Eye (tissue), 1 donor: ENCODE results near the gene SNX30.

Experiments
- DNase-seq: peaks from one replicate; pipeline ENCODE4 v3.0.0-alpha.2; 2015

Gene SNX30

DNA sequence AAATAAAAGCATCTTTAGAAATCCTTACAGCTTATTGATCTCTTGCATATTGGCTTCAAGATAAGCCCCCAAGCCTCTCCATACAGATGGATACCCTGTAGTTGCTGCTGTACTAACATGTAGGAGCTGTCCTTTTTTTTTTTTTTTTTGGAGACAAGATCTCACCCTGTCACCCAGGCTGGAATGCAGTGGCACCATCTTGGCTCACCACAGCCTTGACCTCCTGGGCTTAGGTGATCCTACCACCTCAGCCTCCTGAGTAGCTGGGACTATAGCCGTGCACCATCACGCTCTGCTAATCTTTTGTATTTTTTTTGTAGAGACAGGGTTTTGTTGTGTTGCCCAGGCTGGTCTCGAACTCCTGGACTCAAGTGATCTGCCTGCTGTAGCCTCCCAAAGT is 35.4 kb downstream of the SNX30 start:
- no peak for DNase-seq

DNA sequence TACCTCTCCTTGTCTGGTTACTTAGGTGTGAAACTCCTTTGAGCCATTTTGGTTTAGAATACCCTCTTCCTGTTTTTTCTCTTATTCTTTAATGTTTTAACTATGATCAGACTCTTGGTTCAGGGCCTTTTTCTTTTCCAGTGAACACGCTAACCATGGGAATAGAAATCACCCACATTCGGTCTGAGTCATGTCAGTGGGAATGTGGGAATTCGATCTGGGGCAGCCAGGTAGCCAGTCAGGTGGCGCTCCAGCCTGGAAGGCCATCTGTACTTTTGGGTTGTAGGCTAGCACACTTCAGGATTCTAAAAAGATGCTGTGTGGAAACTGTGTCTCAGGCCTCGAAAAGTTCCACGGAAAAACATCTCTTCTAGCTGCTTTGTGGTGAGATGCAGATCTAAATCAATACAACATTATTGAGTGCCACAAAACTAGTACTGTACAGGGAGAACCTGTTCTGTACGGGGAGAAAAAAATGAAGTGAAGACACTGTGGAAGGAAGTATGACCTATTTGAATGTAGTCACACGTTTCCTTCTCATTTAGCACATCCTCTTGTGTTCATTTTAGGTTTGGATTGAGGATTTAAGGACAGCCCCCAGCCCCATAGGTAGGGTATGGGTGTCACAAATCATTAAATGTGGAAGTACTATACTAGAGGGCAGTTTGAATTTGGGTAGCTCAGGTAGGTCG is 36.4 kb downstream of the SNX30 start:
- DNase-seq = no peak

DNA sequence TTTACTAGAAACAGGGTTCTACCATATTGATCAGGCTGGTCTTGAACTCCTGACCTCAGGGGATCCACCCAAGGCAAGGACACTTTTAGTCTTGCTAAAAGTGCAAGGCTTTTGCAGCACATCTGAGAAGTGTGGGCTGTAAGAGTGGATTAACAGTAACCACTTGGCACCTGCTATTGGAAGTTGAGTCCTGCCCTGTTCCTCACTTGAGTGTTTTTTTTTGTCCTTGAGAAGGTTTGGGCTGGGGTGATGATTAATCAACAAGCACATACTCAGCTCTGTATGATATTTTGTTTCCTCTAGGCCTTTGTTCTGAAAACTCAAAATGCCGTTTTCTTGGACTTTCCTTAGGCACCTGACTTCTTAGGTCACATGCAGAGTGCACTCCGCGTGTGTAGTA is 37.4 kb downstream of the SNX30 start:
- DNase-seq = no peak

DNA sequence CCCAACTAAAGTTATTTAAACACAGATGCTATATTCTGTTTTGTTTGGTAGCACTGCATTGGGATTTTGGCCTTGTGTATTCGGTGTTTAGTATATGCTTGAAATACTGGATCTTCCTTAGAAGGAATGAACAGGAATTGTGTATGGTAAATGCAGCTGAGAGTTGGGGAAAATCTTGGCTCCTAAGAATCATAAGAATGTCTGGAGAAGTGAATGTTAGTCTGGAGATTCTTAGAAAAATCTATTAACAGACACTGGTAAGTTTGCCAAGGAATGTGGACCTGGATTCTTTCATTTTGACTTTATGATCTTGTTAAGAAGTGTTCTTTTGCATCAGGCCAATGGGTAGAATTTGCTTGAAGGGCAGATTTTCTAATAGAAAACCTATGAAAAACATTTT is 38.9 kb downstream of the SNX30 start:
- no peak for DNase-seq

DNA sequence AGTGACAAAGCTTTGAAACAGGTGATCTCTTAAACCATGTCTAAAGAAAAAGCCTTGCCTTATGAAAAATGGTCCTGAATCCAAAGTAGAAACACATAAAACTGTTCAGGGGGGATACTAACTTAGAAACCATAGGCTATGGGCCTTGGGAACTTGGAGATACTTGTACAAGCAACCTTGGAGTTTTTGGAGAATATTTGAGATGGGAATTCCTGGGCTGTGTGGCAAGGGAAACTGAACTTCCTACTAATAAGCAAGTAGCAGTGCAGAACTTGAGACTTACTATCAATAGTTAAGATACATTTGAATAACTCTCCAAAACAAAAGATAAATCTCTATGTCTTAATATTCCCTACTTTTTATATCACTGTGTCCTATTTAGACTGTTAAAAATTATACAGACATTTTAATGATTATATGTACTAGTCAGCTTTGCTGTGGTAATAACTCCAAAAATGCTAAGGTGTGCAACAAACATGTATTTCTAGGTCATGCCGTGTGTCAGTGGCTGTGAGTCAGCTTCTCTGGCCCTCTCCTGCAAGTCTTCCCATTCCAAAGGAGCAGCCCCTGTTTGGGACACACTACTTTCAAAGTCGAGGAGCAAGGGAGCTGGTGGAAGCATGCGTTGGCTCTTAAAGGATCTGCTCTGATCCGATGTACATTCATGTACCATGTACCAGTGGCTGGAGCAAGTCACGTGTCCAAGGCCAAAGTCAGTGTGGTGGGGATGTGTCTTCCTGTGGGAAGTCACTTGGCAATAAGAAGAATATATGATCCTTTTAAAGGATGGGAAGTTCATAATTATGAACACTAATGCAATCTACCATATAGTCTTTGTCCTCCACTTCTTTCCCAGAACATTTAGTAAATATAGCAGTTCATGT is 39.6 kb downstream of the SNX30 start:
- no peak for DNase-seq

DNA sequence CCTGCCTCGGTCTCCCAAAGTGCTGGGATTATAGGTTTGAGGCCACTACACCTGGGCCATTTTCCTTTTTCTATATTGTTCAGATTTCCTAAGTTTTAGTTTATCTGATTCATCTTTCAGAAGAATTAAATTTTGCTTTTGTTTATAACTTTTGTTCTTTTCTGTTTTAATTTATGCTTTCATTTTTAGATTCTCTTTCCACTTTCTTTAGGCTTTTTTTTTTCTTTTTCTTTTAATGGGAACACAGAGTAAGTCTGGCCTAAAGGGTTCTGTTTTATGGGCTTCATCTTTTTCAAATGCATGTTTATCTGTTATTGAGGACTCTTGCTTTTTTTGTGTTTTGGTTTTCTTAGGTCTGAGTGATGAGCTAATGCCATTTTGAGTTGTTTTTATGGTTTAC is 42.1 kb downstream of the SNX30 start:
- no peak for DNase-seq

DNA sequence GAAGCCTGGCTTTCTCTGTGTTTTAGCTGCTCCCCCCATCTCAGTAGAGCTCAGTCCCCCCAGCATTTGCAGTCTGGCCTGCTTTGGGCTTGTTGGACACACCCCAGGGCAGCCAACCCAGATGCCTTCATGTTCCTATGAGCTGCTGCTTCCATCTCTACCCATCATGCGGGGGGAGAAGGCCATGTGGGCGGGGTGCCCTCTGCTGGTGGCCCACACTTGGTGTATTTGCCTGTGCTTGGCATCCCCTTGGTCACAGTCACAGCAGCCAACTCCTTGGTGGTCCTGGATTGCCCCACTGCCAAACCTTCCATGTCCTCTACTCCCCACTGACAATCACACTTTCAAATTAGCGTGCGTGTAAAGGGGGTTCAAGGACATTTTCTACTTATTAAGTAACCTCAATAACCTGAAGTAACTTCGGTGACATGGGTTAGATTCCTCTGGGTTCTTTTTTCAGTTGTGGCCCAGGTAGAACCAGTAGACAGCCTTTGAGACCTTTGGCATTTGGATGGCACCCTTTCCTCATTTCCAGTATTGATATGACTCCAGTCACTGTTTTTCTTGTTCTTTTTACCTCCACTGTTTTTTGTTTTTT is 42.8 kb downstream of the SNX30 start:
- DNase-seq = peak; percentile 34

DNA sequence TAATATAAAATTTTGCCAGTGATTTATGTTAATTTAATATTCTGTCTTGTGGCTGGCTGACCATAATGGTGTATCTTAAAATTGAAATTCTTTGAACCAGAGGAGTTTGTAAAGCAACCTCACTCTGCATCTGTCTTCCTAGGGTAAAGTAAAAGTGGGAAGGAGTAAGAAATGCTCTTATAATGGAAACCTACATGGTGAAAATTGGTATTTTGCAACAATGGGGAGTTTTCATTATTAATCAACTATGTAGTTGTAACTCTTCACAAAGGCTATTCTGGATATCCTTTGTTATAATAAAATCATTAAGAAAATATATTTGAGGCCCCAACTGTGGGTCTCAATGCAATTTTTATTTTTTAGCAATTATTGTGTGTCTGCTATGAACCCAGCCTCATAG is 44.2 kb downstream of the SNX30 start:
- DNase-seq = no peak

DNA sequence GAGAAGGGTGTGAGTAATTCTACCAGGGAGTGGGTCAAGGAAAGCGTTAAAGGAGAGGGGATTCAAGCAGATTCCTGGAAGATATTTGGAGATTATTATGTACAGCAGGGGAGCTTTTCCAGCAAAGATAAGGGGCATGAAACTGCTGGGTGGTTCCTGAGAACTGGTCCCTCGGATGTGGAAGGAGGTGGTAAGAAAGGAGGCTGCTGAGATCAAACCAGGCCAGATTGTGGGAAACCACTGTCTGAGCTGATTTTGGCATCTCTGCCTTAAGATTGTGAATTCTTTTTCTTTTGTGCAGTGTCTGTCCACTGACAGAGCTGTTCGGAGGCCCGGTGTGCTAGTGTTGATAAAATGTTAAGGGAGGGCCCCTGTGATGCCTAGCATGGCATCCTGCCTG is 45.4 kb downstream of the SNX30 start:
- no peak for DNase-seq

DNA sequence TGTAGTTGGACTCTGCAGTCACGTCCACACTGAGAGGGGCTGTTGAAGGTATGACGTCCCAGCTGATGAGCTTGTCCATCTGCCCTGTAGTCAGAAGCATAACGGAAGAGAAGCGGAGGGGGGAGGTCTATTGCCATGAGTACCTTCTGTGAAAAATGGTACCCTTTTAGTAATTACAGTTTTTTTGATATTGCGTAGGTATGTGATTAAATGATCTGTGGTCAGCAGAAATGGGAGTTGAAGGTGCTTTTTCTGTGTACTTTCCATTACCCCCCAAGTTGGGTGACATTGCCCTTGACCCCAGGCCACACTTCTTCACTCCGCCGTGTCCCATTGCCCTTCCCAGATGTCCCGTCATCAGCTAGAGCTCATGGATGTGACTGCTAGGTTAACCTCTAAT is 45.9 kb downstream of the SNX30 start:
- no peak for DNase-seq

DNA sequence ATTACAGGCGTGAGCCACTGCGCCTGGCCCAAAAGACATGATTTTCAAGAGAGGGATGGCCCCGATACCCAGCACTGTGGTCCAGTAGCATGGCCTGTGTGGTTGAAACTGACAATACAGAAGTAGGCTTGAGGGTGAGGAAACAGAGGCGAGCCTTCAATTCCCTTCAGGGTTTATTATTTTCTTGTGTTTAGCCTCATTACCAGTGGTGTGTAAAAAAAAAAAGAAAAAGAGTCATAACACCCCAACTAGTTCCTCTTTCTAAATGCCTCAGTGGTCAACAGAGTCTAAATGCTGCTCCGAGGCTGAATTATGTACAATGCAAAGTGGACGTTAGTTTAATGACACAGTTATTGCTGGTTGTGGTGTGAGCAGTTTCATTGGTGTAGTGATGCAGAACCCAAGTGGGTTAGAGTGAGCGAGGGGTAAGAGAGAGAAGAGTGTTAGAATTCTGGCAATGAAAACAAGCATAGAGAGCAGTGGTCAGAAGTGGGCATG is 58.8 kb downstream of the SNX30 start:
- DNase-seq = no peak

DNA sequence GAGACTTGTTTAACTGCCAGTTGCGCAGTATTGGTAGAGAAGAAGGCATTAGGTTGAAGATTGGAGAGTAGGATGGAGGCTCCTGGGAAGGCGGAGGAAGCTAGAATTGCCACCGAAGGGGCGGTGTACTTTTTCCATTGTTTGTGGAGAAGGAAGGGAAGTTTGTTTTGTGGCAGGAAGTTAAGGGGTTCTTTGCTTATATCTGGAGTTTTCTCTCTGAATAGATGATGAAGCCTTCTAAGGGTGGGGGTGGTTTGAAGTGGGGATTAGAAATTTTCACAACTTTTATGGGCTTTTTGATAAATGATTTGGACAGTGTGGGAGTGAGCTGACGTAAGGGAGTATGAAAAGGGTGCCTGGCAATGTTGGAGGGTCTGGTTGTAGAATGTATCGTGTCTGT is 59.3 kb downstream of the SNX30 start:
- no peak for DNase-seq

DNA sequence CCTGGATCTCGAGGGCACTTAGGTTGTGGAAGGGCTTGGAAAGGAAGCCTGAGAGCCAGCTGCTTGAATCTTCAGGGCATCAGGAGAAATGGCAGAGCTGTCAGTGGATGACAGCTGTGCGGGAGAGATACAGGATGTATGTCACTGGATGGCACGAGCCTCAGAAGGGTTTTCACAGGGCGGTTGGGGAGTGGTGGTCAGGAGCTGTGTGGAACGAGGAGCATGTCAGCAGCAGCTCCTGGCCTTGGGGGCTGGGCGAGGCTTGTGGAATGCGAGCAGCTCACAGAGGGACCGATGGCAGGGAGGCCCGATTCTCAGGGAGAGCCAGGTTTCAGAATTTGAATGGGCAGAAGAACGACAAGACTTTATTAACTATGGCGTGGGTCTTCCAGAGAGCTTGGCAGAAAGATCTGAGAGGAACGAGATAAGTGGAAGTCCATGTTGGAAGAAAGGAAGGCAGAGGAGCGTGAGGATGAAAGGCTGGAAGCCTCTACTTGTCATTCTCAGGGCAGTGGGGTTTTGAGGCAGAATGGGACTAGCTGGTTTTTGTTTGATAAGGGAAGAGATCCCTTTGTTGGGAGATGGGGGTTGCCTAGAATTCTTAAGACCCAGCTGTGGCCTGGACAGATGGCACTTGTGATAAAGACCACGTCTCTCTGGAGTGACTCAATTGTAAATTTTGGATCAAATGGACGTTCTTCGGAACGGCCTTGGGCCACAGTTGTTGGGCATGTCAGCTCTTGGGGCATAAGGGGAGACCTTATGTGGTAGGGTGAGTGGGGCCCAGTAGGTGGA is 60.3 kb downstream of the SNX30 start:
- DNase-seq = no peak

DNA sequence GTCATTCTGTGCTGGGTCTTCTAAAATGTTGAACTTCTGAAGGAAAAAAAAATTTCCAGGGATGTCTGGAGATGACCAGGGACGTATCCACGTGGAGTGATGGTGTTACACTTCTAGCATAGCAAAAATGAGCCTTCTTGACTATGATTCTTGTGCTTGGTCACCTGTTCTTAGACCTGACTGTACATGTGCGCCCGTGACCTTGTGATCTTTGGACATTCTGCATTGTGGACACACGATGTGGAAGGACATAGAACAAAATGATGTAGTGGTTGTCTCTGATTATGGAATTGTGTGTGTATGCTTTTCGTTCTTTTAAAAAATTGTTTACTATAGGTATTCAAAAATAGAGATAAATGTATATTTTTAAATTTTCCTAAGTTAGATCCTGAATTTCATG is 61.0 kb downstream of the SNX30 start:
- no peak for DNase-seq

DNA sequence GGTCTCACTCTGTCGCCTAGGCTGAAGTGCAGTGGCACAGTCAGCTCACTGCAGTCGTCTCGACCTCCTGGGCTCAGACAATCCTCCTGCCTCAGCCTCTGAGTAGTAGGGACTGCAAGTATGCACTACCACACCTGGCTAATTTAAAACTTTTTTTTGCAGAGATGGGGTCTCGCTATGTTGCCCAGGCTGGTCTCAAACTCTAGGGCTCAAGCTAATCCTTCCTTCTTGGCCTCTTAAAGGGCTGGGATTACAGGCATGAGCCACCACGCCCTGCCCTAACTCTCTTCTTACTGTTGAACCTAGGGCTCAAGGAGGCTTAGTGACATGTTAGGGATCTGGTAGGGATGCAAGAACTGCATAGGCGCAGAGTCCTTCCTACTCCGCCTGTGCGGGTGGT is 65.3 kb downstream of the SNX30 start:
- no peak for DNase-seq

DNA sequence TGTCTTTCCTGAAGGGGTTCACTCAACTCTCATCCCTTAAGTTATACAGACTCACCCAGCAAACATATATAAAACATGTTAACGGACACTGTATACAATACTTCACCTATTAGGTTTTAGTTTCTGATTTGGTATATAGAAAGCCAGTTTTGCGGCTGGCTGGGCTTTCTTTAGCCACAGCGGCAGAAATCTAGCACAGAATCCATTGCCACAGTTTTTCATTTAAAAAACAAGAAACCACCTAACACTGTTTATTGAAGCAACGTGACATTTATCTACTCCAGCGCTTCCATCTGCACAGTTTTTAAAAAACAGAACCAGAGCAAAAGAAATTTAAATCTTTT is 67.3 kb downstream of the SNX30 start:
- no peak for DNase-seq

DNA sequence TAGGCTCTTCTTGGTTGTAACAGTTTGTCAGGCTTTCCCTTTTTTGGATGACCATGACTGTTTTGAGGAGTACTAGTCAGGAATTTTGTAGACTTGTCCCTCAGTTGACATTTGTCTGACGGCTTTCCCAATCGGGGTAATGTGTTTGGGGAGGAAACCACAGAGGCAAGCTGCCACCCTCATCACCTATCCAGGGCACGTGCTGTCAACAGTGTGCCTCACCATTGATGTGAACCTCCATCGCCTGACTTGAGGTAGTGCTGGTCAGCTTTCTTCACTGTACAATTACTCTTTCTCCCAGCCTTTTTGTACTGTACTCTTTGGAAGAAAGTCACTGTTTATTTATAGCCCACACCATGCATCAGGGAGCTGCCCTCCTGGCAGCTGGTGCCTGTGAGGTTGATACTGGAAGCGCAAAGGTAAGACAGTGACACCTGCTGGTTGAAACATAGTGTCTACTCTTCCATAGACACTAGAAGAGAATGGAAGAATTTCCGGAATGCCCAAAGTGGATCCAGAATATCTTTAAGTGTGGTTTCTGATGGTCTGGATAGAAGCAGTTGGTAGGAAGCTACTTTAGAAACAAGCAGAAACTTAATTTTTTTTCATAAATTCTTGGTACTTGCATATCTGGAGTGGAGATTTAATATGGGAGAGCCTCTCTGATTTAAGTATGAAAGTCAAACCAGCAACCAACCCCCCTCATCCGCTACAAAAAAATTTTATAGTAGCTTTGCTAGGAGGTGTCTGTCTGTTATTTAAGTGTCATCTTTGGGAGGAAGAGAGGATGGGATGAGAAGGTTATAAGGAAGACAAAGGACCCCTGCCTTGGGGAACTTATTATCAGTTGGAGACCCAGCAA is 69.3 kb downstream of the SNX30 start:
- peak; percentile 81 for DNase-seq

DNA sequence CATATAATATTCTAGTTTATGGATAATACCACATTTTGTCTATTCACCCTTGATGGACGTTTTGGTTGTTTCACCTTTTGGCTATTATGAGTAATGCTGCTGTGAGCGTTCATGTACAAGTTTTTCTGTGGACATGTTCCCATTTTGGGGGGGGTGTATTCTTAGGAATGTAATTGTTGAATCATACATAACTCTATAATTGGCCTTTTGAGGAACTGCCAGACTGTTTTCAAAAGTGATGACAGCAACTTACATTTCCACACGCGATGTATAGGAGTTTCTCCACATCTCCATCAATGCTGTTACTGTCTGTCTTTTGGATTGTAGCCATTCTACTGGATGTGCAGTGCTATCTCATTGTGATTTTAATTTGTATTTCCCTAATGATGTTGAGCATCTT is 70.3 kb downstream of the SNX30 start:
- no peak for DNase-seq

DNA sequence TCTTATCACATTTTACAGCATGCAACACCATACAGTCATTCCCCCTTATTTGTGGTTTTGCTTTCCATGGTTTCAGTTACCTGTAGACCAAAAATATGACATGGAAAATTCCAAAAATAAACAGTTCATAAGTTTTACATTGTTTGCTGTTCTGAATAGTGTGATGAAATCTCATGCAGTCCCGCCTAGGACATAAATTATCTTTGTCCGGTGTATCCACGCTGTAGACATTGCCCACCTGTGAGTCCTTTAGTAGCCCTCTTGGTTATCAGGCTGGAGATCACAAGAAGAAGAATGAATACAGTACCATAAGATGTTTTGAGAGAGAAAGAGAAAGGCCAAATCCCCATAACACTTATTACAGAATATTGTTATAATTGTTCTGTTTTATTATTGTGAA is 72.1 kb downstream of the SNX30 start:
- DNase-seq = no peak

DNA sequence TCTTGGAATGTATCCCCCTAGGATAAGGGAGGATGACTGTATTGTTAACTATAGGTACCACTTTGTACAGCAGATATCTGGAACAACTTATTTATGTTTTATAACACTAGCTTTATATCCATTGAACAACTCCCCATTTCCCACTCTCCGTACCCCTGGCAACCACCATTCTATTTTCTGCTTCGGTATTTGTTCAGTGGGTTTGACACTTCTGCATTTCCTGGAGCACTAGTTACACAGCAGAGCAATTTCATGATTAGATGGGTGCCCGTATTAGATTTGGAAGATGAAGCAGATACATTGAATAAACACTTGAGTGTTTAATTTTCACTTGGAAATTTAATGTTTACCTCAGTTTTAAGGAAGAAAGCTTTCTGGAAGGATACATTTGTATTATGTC is 72.7 kb downstream of the SNX30 start:
- no peak for DNase-seq

DNA sequence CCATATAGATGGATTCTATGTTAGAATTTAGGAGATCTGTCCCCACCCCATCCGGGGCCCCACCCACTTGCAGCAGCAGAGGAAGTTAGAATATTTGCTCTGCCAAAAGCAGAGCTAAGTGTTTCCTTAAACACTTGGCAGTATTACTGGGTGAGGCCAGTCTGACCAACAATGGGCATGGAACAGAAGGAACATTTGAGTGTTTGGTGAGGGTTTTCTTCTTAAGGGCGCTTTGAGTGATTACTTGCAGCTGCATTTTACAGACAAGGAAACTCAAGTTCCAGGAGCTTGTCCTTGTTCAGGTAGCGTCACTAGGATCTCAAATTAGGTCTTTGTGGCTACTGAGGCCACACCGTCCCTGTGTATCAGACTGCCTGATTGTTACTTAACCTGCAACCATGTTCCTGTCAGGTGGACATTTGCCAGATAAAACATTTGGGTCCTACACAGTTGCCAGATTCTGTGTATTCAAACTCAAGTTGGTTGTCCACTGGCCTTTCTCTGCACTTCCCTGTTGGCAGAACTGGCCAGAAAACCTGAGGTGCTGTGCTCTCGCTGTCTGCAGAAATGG is 80.8 kb downstream of the SNX30 start:
- no peak for DNase-seq

DNA sequence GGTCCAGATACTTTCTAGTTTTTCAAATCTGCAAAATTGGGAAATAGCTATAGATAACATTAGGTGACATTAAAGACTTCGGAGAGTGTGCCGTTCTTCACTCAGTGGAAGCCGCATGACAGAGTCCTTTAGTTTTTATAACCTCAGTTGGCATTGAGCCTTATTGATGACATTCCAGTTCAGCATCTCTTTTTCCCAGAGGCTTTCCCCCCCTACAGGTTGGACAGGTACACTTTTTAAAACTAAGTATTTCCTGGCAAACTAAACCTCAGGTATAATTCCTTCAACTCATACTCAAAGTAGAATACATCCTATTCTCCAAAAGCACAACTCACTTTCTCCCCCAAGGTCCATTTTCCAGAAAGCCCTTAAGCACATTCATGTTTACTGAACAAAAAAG is 81.4 kb downstream of the SNX30 start:
- DNase-seq = no peak
